Measurements from ENCODE around the gene APPBP2. TPM values are rescaled to one million over a fixed set of nuclear protein-coding genes. Genes with fewer than 3 reads are reported as not detected.
"Not testable (repeated sequence)": the region's sequence is repeated elsewhere in the genome, so short reads cannot be mapped to it uniquely, and the experiment has no call there.

The APPBP2 gene
- total and polyA plus RNA-seq, 2 donors = 17.1 to 88.7 TPM

- no peak overlapping the region for H3K27ac ChIP-seq (ENCODE audit: low read depth)
- DNase-seq (ENCODE audit: extremely low spot score) = no peak
- no peaks in the 10 kb centered on the region for H3K36me3 ChIP-seq (ENCODE audit: insufficient read depth)
- WGBS = 80% methylated on average over 10 of the region's 10 CpGs
- H3K4me1 ChIP-seq (ENCODE audit: insufficient read depth) = no peaks in the 10 kb centered on the region
- H3K4me3 ChIP-seq (ENCODE audit: low read depth, low read length) = no peak overlapping the region
These were observed 99.4 kb downstream of the APPBP2 start for GRCh38 chr17:60426596-60426995.

GRCh38 chr17:60425626-60426025 is 100.4 kb downstream of the APPBP2 start:
- Histone ChIP-seq H3K4me1 (ENCODE audit: insufficient read depth) (no peaks in the 10 kb centered on the region), H3K27ac (ENCODE audit: low read depth) (no peak overlapping the region), H3K4me3 (ENCODE audit: low read depth, low read length) (no peak overlapping the region), H3K36me3 (ENCODE audit: insufficient read depth) (no peaks in the 10 kb centered on the region)
- DNase-seq (ENCODE audit: extremely low spot score) = no peak
- WGBS = 86% methylated on average over 6 of the region's 6 CpGs

GRCh38 chr17:60423865-60424264 is 102.2 kb downstream of the APPBP2 start:
- Histone ChIP-seq H3K27ac (ENCODE audit: low read depth) (no peak overlapping the region), H3K4me1 (ENCODE audit: insufficient read depth) (no peaks in the 10 kb centered on the region), H3K36me3 (ENCODE audit: insufficient read depth) (no peaks in the 10 kb centered on the region), H3K4me3 (ENCODE audit: low read depth, low read length) (no peak overlapping the region)
- 83% methylated on average over 3 of the region's 3 CpGs for WGBS
- no peak for DNase-seq (ENCODE audit: extremely low spot score)

- H3K36me3 ChIP-seq (ENCODE audit: insufficient read depth) = no peaks in the 10 kb centered on the region
- peak within 1 kb of the TSS; percentile 42 for H3K4me3 ChIP-seq (ENCODE audit: low read depth, low read length)
- DNase-seq (ENCODE audit: extremely low spot score) = no peak
- no peak within 1 kb of the TSS for H3K27ac ChIP-seq (ENCODE audit: low read depth)
- 73% methylated on average over 18 of the region's 18 CpGs for WGBS
- H3K4me1 ChIP-seq (ENCODE audit: insufficient read depth) = no peaks in the 10 kb centered on the region
These were observed 103.8 kb downstream of the APPBP2 start, which contains the start of gene CHCT1 for GRCh38 chr17:60422162-60422665. Gene CHCT1 (plus strand): TSS chr17:60422489. CDS start chr17:60422593, 104 bp downstream.

- no peak overlapping the region for H3K27ac ChIP-seq (ENCODE audit: low read depth)
- no peaks in the 10 kb centered on the region for H3K4me1 ChIP-seq (ENCODE audit: insufficient read depth)
- 2% methylated on average over 66 of the region's 66 CpGs for WGBS
- H3K36me3 ChIP-seq (ENCODE audit: insufficient read depth) = no peaks in the 10 kb centered on the region
- H3K4me3 ChIP-seq (ENCODE audit: low read depth, low read length) = peak overlapping the region; percentile 42
- no peak for DNase-seq (ENCODE audit: extremely low spot score)
These were observed 104.5 kb downstream of the APPBP2 start for GRCh38 chr17:60421273-60422161.

GRCh38 chr17:60419875-60420274 is 106.2 kb downstream of the APPBP2 start:
- H3K36me3 ChIP-seq (ENCODE audit: insufficient read depth); DNase-seq (ENCODE audit: extremely low spot score); H3K4me1 ChIP-seq (ENCODE audit: insufficient read depth); H3K27ac ChIP-seq (ENCODE audit: low read depth); H3K4me3 ChIP-seq (ENCODE audit: low read depth, low read length): not testable (repeated sequence)
- 97% methylated on average over 7 of the region's 7 CpGs for WGBS

GRCh38 chr17:60419003-60419402 is 107.0 kb downstream of the APPBP2 start:
- not testable (repeated sequence) for H3K27ac ChIP-seq (ENCODE audit: low read depth); H3K4me3 ChIP-seq (ENCODE audit: low read depth, low read length); DNase-seq (ENCODE audit: extremely low spot score); H3K4me1 ChIP-seq (ENCODE audit: insufficient read depth); H3K36me3 ChIP-seq (ENCODE audit: insufficient read depth)
- 92% methylated on average over 4 of the region's 4 CpGs for WGBS

GRCh38 chr17:60416368-60416925 is 109.6 kb downstream of the APPBP2 start:
- DNase-seq (ENCODE audit: extremely low spot score) = no peak
- 90% methylated on average over 2 of the region's 2 CpGs for WGBS
- no peak overlapping the region for H3K27ac ChIP-seq (ENCODE audit: low read depth)

GRCh38 chr17:60415146-60415545 is 110.9 kb downstream of the APPBP2 start:
- no peaks in the 10 kb centered on the region for H3K36me3 ChIP-seq (ENCODE audit: insufficient read depth)
- no peak overlapping the region for H3K27ac ChIP-seq (ENCODE audit: low read depth)
- no peak for DNase-seq (ENCODE audit: extremely low spot score)
- H3K4me3 ChIP-seq (ENCODE audit: low read depth, low read length) = no peak overlapping the region
- WGBS = 51% methylated on average over 1 of the region's 1 CpG
- H3K4me1 ChIP-seq (ENCODE audit: insufficient read depth) = no peaks in the 10 kb centered on the region

More at GRCh38 chr17:60416368-60416925, 109.6 kb downstream of the APPBP2 start:
- H3K36me3 ChIP-seq (ENCODE audit: insufficient read depth) = no peaks in the 10 kb centered on the region
- H3K4me3 ChIP-seq (ENCODE audit: low read depth, low read length) = no peak overlapping the region
- H3K4me1 ChIP-seq (ENCODE audit: insufficient read depth) = no peaks in the 10 kb centered on the region

- Histone ChIP-seq H3K4me3 (ENCODE audit: low read depth, low read length) (no peak overlapping the region), H3K36me3 (ENCODE audit: insufficient read depth) (no peaks in the 10 kb centered on the region), H3K27ac (ENCODE audit: low read depth) (no peak overlapping the region), H3K4me1 (ENCODE audit: insufficient read depth) (no peaks in the 10 kb centered on the region)
- WGBS = 61% methylated on average over 3 of the region's 3 CpGs
- no peak for DNase-seq (ENCODE audit: extremely low spot score)
These were observed 113.3 kb downstream of the APPBP2 start for GRCh38 chr17:60412701-60413100.

GRCh38 chr17:60410001-60410400 is 116.0 kb downstream of the APPBP2 start:
- Histone ChIP-seq H3K36me3 (ENCODE audit: insufficient read depth) (no peaks in the 10 kb centered on the region), H3K4me3 (ENCODE audit: low read depth, low read length) (no peak overlapping the region), H3K27ac (ENCODE audit: low read depth) (no peak overlapping the region), H3K4me1 (ENCODE audit: insufficient read depth) (no peaks in the 10 kb centered on the region)
- 91% methylated on average over 4 of the region's 4 CpGs for WGBS
- DNase-seq (ENCODE audit: extremely low spot score) = no peak

GRCh38 chr17:60406887-60407286 is 119.2 kb downstream of the APPBP2 start:
- WGBS = 69% methylated on average over 3 of the region's 3 CpGs
- DNase-seq (ENCODE audit: extremely low spot score) = no peak
- no peak overlapping the region for H3K27ac ChIP-seq (ENCODE audit: low read depth)
- H3K4me3 ChIP-seq (ENCODE audit: low read depth, low read length) = no peak overlapping the region
- no peaks in the 10 kb centered on the region for H3K36me3 ChIP-seq (ENCODE audit: insufficient read depth)
- H3K4me1 ChIP-seq (ENCODE audit: insufficient read depth) = no peaks in the 10 kb centered on the region

GRCh38 chr17:60403962-60404361 is 122.1 kb downstream of the APPBP2 start:
- WGBS = 82% methylated on average over 6 of the region's 6 CpGs
- H3K4me1 ChIP-seq (ENCODE audit: insufficient read depth) = no peaks in the 10 kb centered on the region

GRCh38 chr17:60403523-60403810 is 122.6 kb downstream of the APPBP2 start:
- no peak for DNase-seq (ENCODE audit: extremely low spot score)
- no peak overlapping the region for H3K27ac ChIP-seq (ENCODE audit: low read depth)
- no peaks in the 10 kb centered on the region for H3K36me3 ChIP-seq (ENCODE audit: insufficient read depth)

More at GRCh38 chr17:60403962-60404361, 122.1 kb downstream of the APPBP2 start:
- no peak overlapping the region for H3K4me3 ChIP-seq (ENCODE audit: low read depth, low read length)
- no peaks in the 10 kb centered on the region for H3K36me3 ChIP-seq (ENCODE audit: insufficient read depth)
- DNase-seq (ENCODE audit: extremely low spot score) = no peak
- H3K27ac ChIP-seq (ENCODE audit: low read depth) = no peak overlapping the region

More at GRCh38 chr17:60403523-60403810, 122.6 kb downstream of the APPBP2 start:
- 81% methylated on average over 3 of the region's 3 CpGs for WGBS
- H3K4me3 ChIP-seq (ENCODE audit: low read depth, low read length) = no peak overlapping the region
- no peaks in the 10 kb centered on the region for H3K4me1 ChIP-seq (ENCODE audit: insufficient read depth)
